Fibroblast of pulmonary artery (primary cell): ENCODE results near the gene IL1RAPL1.

Experiments used
- DNase-seq: peaks from one replicate; pipeline ENCODE4 v3.0.0-alpha.2; 2010; ENCODE audit warnings: low read depth
- H3K4me3 ChIP-seq: replicated peaks from 2 replicates; pipeline ENCODE4 v1.5.1; 2011; ENCODE audit warnings: low read depth, mild to moderate bottlenecking, control low read depth, low read length, moderate library complexity
- CTCF ChIP-seq: IDR thresholded peaks from 2 replicates; pipeline ENCODE4 v1.5.1; 2011; ENCODE audit warnings: mild to moderate bottlenecking, control low read depth, low read length, inconsistent platforms; ENCODE audit errors: missing control alignments

The IL1RAPL1 gene

DNA sequence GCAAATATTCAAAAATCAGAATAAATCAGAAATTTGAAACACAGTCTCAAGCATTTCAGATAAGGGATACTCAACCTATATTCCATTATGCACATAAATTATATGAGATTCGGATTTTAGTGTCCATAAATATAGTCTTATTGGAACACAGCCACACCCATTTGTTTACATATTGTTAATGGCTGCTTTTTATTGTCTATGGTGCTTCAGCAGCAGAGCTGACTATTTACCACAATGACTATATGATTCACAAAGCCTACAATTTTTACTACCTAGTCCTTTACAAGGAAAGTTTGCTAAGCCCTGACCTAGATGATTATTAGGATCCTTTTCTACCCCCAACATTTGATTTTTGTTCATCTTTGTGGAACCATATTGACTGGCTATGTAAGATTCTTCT lies 63.9 kb downstream of the IL1RAPL1 start:
- no peak overlapping the region for H3K4me3 ChIP-seq
- TF ChIP-seq CTCF: no peak
- no peak for DNase-seq

GRCh38 chrX:28659269-28659668 lies 72.0 kb downstream of the IL1RAPL1 start:
- H3K4me3 ChIP-seq: no peak overlapping the region
- no peak for TF ChIP-seq CTCF
- DNase-seq: no peak

DNA sequence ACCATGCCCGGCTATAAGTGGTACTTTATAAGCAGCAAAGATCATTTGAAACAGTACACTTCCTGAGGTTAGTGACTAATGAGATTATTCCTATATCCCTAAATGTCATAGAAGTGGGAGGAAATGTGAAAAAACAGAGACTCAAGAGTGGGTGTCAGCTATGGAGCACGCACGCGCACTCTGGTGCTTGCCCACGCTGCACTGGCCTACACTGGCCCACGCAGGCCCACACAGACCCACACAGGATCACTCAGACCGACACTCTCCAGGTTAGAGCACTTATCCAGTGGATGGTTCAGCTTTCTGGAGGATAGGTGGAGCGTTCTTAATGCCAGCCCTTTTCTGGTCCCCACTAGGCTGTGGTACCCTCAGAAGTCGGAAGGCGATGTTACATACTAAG lies 78.5 kb downstream of the IL1RAPL1 start:
- TF ChIP-seq CTCF: no peak
- H3K4me3 ChIP-seq: no peak overlapping the region
- no peak for DNase-seq

- no peak for DNase-seq
- TF ChIP-seq CTCF: no peak
- H3K4me3 ChIP-seq: no peak overlapping the region
Measured at GRCh38 chrX:28668303-28668702, 81.1 kb downstream of the IL1RAPL1 start.

DNA sequence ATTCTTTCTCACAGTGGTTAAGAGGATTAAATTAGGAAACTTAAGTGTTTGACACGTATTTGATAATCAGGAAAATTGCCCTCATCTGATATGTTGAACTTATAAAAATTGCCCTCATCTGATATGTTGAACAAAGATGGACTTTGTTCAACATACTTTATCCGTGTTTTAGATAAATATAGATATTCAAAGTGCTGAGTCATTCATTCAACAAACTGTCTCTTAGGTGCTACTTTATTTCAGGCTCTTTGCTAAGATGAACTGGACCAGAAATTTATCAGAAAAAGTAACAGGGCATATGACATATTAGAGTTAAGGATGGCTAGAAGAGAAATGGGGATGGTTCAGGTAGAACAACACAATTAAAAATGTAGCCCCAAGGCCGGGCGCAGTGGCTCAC lies 81.7 kb downstream of the IL1RAPL1 start:
- TF ChIP-seq CTCF: no peak
- no peak for DNase-seq
- H3K4me3 ChIP-seq: no peak overlapping the region

DNA sequence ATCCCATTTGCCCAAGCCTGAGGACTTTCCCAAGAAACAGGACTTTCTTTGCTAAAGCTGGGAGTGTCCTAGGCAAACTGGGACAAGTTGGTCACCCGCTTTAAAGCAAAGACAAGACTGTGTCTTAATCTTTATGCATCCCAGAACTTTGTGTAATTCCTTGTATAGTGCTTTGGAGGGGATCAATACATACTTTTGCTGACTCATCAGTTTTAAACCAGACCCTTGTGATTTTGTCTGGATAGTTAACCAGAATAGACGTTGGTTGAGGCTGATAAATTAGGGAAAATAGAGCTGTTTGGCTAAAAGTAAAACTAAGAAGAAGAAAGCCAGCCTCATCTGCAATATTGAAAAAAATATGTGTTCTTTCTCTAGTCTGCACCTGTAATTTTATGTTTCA lies 82.8 kb downstream of the IL1RAPL1 start:
- DNase-seq: no peak
- no peak overlapping the region for H3K4me3 ChIP-seq
- TF ChIP-seq CTCF: no peak

DNA sequence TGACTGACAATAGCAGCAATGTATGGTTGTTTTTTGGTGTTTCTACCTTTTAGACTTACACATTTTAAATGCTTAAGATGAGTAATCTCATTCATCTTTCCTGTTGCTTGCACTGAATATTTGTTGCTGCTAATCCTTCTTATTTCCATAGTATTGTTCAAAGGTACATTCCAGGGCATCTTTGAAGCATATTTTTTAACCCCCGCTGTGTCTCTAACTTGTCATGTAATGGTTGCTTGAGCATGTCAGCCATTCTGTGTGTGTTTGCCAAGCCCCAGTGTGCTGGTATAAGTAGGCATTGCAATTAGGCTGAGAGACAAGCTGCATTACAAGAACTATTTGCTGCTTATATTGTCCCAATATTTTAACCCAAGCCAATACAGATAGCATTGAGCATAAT lies 87.9 kb downstream of the IL1RAPL1 start:
- no peak overlapping the region for H3K4me3 ChIP-seq
- no peak for DNase-seq
- no peak for TF ChIP-seq CTCF
